IPS-20b (cell line): ENCODE results near the gene PTPRB.

ENCODE experiments used
- H3K27ac ChIP-seq: one replicate; pipeline ENCODE4 v1.5.1; 2013; ENCODE audit warnings: low read length
- H3K27me3 ChIP-seq: 2 replicates; pipeline ENCODE4 v1.6.1; 2013; ENCODE audit warnings: mild to moderate bottlenecking, low read length, inconsistent platforms; ENCODE audit not compliant: insufficient read depth
- H3K36me3 ChIP-seq: 2 replicates; pipeline ENCODE4 v1.6.1; 2013; ENCODE audit warnings: low read depth, mild to moderate bottlenecking, inconsistent platforms, low read length, moderate library complexity; ENCODE audit not compliant: insufficient read depth
- H3K4me1 ChIP-seq: 2 replicates; pipeline ENCODE4 v1.6.1; 2013; ENCODE audit warnings: mild to moderate bottlenecking, control low read depth, inconsistent platforms, low read length, moderate library complexity; ENCODE audit not compliant: insufficient read depth
- H3K4me3 ChIP-seq: 2 replicates; pipeline ENCODE4 v1.5.1; 2013; ENCODE audit warnings: mild to moderate bottlenecking, low read length, inconsistent platforms
- H3K9ac ChIP-seq: 2 replicates; pipeline ENCODE4 v1.6.1; 2013; ENCODE audit warnings: low read depth, mild to moderate bottlenecking, inconsistent platforms, low read length, moderate library complexity
- H3K9me3 ChIP-seq: 2 replicates; pipeline ENCODE4 v1.6.1; 2013; ENCODE audit warnings: mild to moderate bottlenecking, low read depth, low read length, inconsistent platforms; ENCODE audit not compliant: insufficient read depth

The PTPRB gene

DNA sequence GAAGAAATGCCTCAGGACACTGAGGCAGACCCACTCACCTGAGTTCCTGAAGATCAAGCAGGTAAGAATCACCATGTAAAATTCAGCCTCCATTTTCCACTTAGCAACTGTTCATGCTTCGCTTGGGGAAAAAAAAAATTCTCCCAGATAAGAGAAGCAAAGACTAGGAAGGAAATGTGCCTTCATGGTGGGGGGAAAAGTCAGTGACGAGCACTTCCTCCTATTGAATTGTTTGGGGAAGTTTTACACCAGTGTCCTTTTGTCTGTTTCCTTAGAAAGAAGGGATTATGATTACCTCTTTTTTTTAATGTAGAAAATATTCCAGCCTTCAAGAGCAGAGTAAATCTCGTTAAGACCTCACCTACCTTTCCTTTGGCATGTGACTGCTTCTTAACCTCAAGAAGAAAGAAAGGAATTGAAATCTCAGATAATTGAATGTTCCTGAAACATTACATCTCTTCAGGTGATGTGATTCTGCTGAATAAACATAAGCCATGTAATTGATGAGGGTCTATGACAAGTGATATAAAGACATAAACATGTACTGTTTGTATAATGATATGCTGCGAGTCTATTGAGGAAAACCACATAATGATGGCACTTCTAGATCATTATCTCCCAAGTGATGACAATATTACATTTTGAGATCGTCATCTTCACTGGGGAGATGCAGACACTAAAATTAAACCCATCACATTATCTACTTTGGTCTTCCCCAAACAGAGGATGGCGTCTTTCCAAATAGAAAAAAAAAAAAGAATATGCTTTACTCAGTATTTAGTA lies at the start of gene PTPRB:
TSS of gene PTPRB (minus strand) at position 127 of the 783 bp plus-strand sequence. CDS start at position 93, 34 bp downstream.
- Histone ChIP-seq H3K9me3 (no peaks in the 10 kb centered on the region), H3K4me1 (0 out of 2 replicates have a peak, but pooled peaks cover 4% of the 10 kb centered on the region), H3K27ac (no peak within 1 kb of the TSS), H3K36me3 (no peaks in the 10 kb centered on the region), H3K27me3 (no peaks in the 10 kb centered on the region), H3K9ac (no peak within 1 kb of the TSS), H3K4me3 (no peak within 1 kb of the TSS)

DNA sequence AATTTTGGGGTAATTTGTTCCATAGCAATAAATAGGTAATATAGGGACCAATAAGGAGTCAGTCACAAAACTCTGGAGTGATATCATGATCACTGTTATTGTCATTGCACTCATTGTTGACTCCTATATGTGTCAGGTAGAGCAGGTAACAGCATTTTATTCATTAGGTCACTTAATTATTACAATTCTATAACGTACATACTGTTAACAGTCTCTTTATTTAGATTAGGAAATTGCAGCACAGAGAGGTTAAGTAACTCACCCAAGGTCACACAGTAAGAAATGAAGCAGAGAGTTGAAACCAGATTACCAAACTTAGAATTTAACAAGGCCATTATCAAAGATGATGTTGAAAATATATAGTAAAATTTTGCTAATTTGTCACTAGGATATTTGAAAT lies 49.7 kb upstream of the PTPRB start:
- Histone ChIP-seq H3K36me3 (no peaks in the 10 kb centered on the region), H3K9ac (no peak overlapping the region), H3K4me3 (no peak overlapping the region), H3K27me3 (no peaks in the 10 kb centered on the region), H3K4me1 (peaks cover 11% of the 10 kb centered on the region), H3K9me3 (no peaks in the 10 kb centered on the region), H3K27ac (no peak overlapping the region)

DNA sequence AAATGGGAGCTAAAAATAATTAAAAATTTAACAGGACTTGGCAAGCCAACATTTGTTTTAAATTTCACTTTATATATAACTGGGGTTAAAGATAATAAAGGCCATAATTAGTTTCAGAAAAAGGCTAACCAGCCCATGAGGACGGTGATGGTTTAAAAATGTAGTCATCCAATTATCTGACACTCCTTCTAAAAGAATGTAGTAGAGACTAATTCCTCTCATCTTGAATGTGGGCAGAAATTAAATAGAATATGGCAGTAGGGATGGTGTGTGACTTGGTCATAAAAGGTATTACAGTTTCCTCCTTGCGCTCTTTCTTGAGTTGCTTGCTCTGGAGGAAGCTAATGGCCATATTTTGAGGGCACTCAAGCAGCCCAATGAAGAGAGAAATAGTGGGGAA lies 49.1 kb upstream of the PTPRB start:
- Histone ChIP-seq H3K27me3 (no peaks in the 10 kb centered on the region), H3K4me3 (no peak overlapping the region), H3K27ac (no peak overlapping the region), H3K9me3 (no peaks in the 10 kb centered on the region), H3K9ac (no peak overlapping the region), H3K4me1 (peaks cover 11% of the 10 kb centered on the region), H3K36me3 (no peaks in the 10 kb centered on the region)

DNA sequence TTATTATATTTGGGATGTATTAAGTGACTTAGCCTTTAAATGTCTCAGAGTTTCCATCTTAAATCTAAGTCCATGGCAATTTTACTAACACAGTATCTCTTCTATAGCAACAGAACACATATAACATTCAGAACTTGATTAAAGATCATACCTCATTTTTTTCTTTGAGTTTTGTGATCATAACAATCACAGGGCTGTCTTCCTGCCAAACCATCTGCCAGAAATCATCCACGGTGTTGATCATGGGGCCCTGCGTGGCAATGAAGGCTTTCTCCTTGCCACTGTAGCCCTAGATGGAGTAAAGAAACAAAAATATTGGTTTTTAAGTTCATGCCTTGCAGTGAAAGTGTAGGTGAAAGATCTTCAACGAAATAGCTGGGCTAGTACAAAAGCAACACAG lies 46.7 kb upstream of the PTPRB start:
- H3K4me1 ChIP-seq = 0 out of 2 replicates have a peak, but pooled peaks cover 4% of the 10 kb centered on the region
- no peak overlapping the region for H3K27ac ChIP-seq
- H3K4me3 ChIP-seq = no peak overlapping the region
- H3K9ac ChIP-seq = no peak overlapping the region
- no peaks in the 10 kb centered on the region for H3K36me3 ChIP-seq
- no peaks in the 10 kb centered on the region for H3K27me3 ChIP-seq
- no peaks in the 10 kb centered on the region for H3K9me3 ChIP-seq

- Histone ChIP-seq H3K27ac (no peak overlapping the region), H3K36me3 (no peaks in the 10 kb centered on the region), H3K4me3 (no peak overlapping the region), H3K4me1 (no peaks in the 10 kb centered on the region), H3K9ac (no peak overlapping the region), H3K27me3 (no peaks in the 10 kb centered on the region), H3K9me3 (no peaks in the 10 kb centered on the region)
These were observed 34.5 kb upstream of the PTPRB start for GRCh38 chr12:70671698-70672097.

- H3K36me3 ChIP-seq = no peaks in the 10 kb centered on the region
- H3K4me1 ChIP-seq = no peaks in the 10 kb centered on the region
- no peak overlapping the region for H3K27ac ChIP-seq
- no peak overlapping the region for H3K4me3 ChIP-seq
- H3K9ac ChIP-seq = no peak overlapping the region
- no peaks in the 10 kb centered on the region for H3K9me3 ChIP-seq
- H3K27me3 ChIP-seq = no peaks in the 10 kb centered on the region
These were observed 33.7 kb upstream of the PTPRB start for GRCh38 chr12:70670948-70671347.

- Histone ChIP-seq H3K4me3 (no peak overlapping the region), H3K9me3 (no peaks in the 10 kb centered on the region), H3K27ac (no peak overlapping the region), H3K36me3 (no peaks in the 10 kb centered on the region), H3K27me3 (no peaks in the 10 kb centered on the region), H3K9ac (no peak overlapping the region), H3K4me1 (peaks cover 18% of the 10 kb centered on the region)
These were observed 30.0 kb upstream of the PTPRB start for GRCh38 chr12:70667253-70667652.

GRCh38 chr12:70666364-70666763 lies 29.1 kb upstream of the PTPRB start:
- H3K27ac ChIP-seq = no peak overlapping the region
- no peaks in the 10 kb centered on the region for H3K9me3 ChIP-seq
- H3K36me3 ChIP-seq = no peaks in the 10 kb centered on the region
- H3K4me1 ChIP-seq = peaks cover 23% of the 10 kb centered on the region
- H3K4me3 ChIP-seq = no peak overlapping the region
- H3K9ac ChIP-seq = no peak overlapping the region
- no peaks in the 10 kb centered on the region for H3K27me3 ChIP-seq

- no peaks in the 10 kb centered on the region for H3K27me3 ChIP-seq
- H3K9ac ChIP-seq = peak overlapping the region; percentile 17; the same call in 1 of the 2 replicates
- H3K9me3 ChIP-seq = no peaks in the 10 kb centered on the region
- peaks cover 23% of the 10 kb centered on the region for H3K4me1 ChIP-seq
- H3K27ac ChIP-seq = no peak overlapping the region
- H3K36me3 ChIP-seq = no peaks in the 10 kb centered on the region
- H3K4me3 ChIP-seq = peak overlapping the region; percentile 48; the same call in 1 of the 2 replicates
These were observed 27.2 kb upstream of the PTPRB start for GRCh38 chr12:70664465-70664881.

DNA sequence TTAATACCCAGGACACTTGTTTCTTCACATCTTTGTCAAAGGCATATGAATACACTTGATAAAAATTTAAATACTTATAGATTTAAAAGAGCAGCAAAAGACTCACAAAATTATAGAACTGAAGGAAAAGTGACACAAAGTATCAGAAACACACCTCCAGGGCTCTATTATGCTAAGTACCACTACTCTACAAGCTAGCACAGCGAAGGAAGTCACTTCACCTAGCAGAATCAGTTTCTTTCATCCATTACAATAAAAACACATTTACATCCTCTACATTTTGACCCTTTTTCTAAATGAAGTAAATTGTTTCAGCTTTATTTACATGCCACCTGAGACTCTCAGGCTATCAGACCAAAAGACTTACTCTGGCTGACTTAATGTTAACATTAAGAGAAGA lies 26.6 kb upstream of the PTPRB start:
- Histone ChIP-seq H3K27ac (no peak overlapping the region), H3K4me1 (peaks cover 23% of the 10 kb centered on the region), H3K9ac (peak overlapping the region; percentile 17; the same call in 1 of the 2 replicates), H3K9me3 (no peaks in the 10 kb centered on the region), H3K4me3 (peak overlapping the region; percentile 48; the same call in 1 of the 2 replicates), H3K27me3 (no peaks in the 10 kb centered on the region), H3K36me3 (no peaks in the 10 kb centered on the region)

DNA sequence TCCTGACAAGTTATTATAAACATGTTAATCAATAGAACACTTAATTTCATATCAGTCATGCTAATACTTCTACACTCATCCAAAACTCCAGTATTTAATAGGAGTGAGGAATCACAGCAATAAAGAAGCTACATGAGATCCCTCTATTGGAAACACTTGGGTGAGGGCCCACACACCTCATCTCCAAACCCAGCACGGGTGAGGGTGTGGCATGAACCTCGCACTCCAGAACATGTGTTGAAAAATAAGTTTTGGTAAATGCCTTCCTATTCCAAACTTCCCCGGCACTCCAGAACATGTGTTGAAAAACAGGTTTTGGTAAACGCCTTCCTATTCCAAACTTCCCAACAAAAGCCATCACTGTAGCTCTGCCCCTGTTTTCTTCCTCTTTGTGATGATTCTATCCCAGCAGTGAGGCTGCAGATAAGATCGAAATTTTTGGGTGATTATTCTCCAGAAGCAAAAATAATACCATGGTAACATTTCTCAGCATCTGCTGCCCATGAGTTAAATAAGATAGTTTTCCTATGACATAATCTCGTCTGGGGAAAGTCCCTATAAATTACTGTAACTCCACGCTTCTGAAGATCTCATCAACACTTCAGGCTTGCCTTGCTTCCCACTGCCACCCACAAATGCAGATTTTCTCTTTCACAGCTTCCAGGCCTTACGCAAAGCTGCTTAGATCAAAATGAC lies 24.4 kb upstream of the PTPRB start:
- Histone ChIP-seq H3K9me3 (no peaks in the 10 kb centered on the region), H3K36me3 (no peaks in the 10 kb centered on the region), H3K27ac (no peak overlapping the region), H3K4me3 (no peak overlapping the region), H3K9ac (no peak overlapping the region), H3K4me1 (peaks cover 23% of the 10 kb centered on the region), H3K27me3 (no peaks in the 10 kb centered on the region)
